NB4 (cell line): ENCODE data around the gene SCNN1B.

ENCODE experiments used
- CTCF ChIP-seq: IDR thresholded peaks from one replicate; pipeline ENCODE4 v1.5.1; 2012; ENCODE audit warnings: low read depth, low read length
- MAX ChIP-seq: IDR thresholded peaks from 2 replicates; pipeline ENCODE4 v1.6.1; 2011; ENCODE audit warnings: low read depth, low read length
- POLR2A ChIP-seq: IDR thresholded peaks from 2 replicates; pipeline ENCODE4 v1.6.1; 2011; ENCODE audit warnings: mild to moderate bottlenecking; ENCODE audit not compliant: insufficient read length; ENCODE audit errors: extremely low read depth

GRCh38 chr16:23270654-23271053 lies 31.4 kb upstream of the SCNN1B start:
- TF ChIP-seq CTCF (no peak), POLR2A (no peak), MAX (no peak)
